ENCODE measurements around the gene KRTAP20-3. TPM values are rescaled to one million over a fixed set of nuclear protein-coding genes. Genes with fewer than 3 reads are reported as not detected.

KRTAP20-3 gene
- total RNA-seq, 1 donor: not detected

- DNase-seq (ENCODE audit: low read depth in 2 of 3, low spot score in 2 of 3): no peak
Measured at GRCh38 chr21:30676737-30677136, 34.1 kb downstream of the KRTAP20-3 start.

DNA sequence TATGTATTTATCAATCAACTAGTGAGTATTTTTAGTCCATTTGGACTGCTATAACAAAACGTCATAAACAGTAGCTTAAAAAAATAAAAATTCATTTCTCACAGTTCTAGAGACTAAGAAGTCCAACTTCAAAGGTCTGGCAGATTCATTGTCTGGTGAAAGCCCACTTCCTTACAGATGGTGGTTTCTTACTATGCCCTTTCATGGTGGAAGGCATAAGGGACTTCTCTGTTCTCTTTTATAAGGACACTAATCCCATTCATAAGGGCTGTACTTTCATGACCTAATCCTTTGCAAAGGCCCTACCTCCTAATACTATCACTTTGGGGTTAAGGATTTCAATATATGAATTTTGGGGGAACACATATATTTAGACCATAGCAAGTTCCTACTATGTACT lies 37.9 kb downstream of the KRTAP20-3 start:
- DNase-seq (ENCODE audit: low read depth in 2 of 3, low spot score in 2 of 3): no peak

DNA sequence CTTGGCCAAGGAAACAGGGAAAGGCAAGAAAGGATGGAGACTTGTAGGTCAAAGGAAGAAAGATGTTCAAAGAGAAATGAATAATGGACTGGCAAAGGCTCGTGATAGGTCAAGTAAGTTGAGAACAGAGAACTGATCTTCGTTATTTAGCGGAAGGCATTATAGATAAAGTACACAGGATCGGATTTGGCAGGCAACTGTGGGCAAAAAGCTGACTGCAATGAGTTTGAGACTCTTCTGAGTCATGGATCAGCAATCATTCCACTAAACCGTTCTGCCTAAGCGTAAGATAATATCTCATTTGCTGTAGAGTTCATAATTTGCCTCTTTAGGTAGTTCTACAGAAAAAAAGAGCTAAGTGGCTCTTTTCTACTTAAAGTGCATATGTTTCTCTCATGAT lies 41.8 kb downstream of the KRTAP20-3 start:
- DNase-seq (ENCODE audit: low read depth in 2 of 3, low spot score in 2 of 3): no peak

- no peak for DNase-seq (ENCODE audit: low read depth in 2 of 3, low spot score in 2 of 3)
Measured at GRCh38 chr21:30689822-30690221, 47.2 kb downstream of the KRTAP20-3 start.

Small RNA genes lying within 50 kb of the gene (small RNA-seq; reads per million reads assigned to genes)
- gene KRTAP20-1: not detected
- not detected for gene KRTAP20-3
- gene KRTAP20-4: not detected
- gene KRTAP22-1: not detected

Other genes with a start within 250 kb of the KRTAP20-3 start
- gene KRTAP13-1, start 246.8 kb upstream of the KRTAP20-3 start, total RNA-seq: 0.27 TPM
- gene KRTAP13-3, start 216.9 kb upstream of the KRTAP20-3 start, total RNA-seq: not detected
- gene KRTAP13-4, start 212.6 kb upstream of the KRTAP20-3 start, total RNA-seq: not detected
- not detected for gene KRTAP15-1, start 202.6 kb upstream of the KRTAP20-3 start, total RNA-seq
- not detected for gene KRTAP19-1, start 162.5 kb upstream of the KRTAP20-3 start, total RNA-seq
- not detected for gene KRTAP19-2, start 155.4 kb upstream of the KRTAP20-3 start, total RNA-seq
- gene KRTAP19-3, start 150.9 kb upstream of the KRTAP20-3 start, total RNA-seq: not detected
- gene KRTAP19-4, start 145.7 kb upstream of the KRTAP20-3 start, total RNA-seq: not detected
- not detected for gene KRTAP19-5, start 140.7 kb upstream of the KRTAP20-3 start, total RNA-seq
- not detected for gene KRTAP19-6, start 101.0 kb upstream of the KRTAP20-3 start, total RNA-seq
- gene KRTAP19-7, start 81.5 kb upstream of the KRTAP20-3 start, total RNA-seq: not detected
- not detected for gene KRTAP22-2, start 52.5 kb upstream of the KRTAP20-3 start, total RNA-seq
- not detected for gene KRTAP6-3, start 50.4 kb upstream of the KRTAP20-3 start, total RNA-seq
- not detected for gene KRTAP6-2, start 44.0 kb upstream of the KRTAP20-3 start, total RNA-seq
- not detected for gene KRTAP22-1, start 41.8 kb upstream of the KRTAP20-3 start, total RNA-seq
- gene KRTAP6-1, start 28.9 kb upstream of the KRTAP20-3 start, total RNA-seq: not detected
- gene KRTAP20-1, start 26.4 kb upstream of the KRTAP20-3 start, total RNA-seq: not detected
- not detected for gene KRTAP20-4, start 22.2 kb upstream of the KRTAP20-3 start, total RNA-seq
- gene KRTAP20-2, start 7.7 kb upstream of the KRTAP20-3 start, total RNA-seq: not detected
- gene KRTAP21-3, start 75.9 kb downstream of the KRTAP20-3 start, total RNA-seq: not detected
- gene KRTAP21-2, start 104.4 kb downstream of the KRTAP20-3 start, total RNA-seq: not detected
- not detected for gene KRTAP21-1, start 112.6 kb downstream of the KRTAP20-3 start, total RNA-seq
- not detected for gene KRTAP8-1, start 170.4 kb downstream of the KRTAP20-3 start, total RNA-seq
- not detected for gene KRTAP7-1, start 186.9 kb downstream of the KRTAP20-3 start, total RNA-seq
- not detected for gene KRTAP11-1, start 238.7 kb downstream of the KRTAP20-3 start, total RNA-seq